Smooth muscle cell (in vitro differentiated cells): ENCODE results near the gene CCDC142. TPM values are rescaled to one million over a fixed set of nuclear protein-coding genes. Genes with fewer than 3 reads are reported as not detected.
A peak's percentile ranks its signal among the peaks of the same experiment; 100 is the strongest.

Experiments used
- DNase-seq: peaks from one replicate; lab custom pipeline; 2025; ENCODE audit not compliant: unreplicated experiment; lab: John Stamatoyannopoulos, UW
- H2AFZ ChIP-seq: fragments of 200-600 bp; sonication (generic); 2 replicates; pipeline ENCODE4 v1.6.0; 2016; ENCODE audit warnings: antibody characterized with exemption, low read depth, mild to moderate bottlenecking
- H3F3A ChIP-seq: fragments of 200-600 bp; sonication (generic); 2 replicates; pipeline ENCODE4 v1.6.0; 2017; ENCODE audit warnings: antibody characterized with exemption, low read depth
- H3K27ac ChIP-seq: fragments of 200-600 bp; sonication (generic); 2 replicates; pipeline ENCODE4 v1.5.1; 2016; ENCODE audit warnings: low read depth, mild to moderate bottlenecking
- H3K27me3 ChIP-seq: fragments of 200-600 bp; sonication (generic); 2 replicates; pipeline ENCODE4 v1.6.1; 2016; ENCODE audit warnings: low read depth, mild to moderate bottlenecking
- H3K36me3 ChIP-seq: fragments of 200-600 bp; sonication (generic); 2 replicates; pipeline ENCODE4 v1.5.1; 2016; ENCODE audit warnings: low read depth
- H3K4me1 ChIP-seq: fragments of 200-600 bp; sonication (generic); 2 replicates; pipeline ENCODE4 v1.5.1; 2016; ENCODE audit warnings: low read depth
- H3K4me2 ChIP-seq: fragments of 200-600 bp; sonication (generic); 2 replicates; pipeline ENCODE4 v1.6.0; 2016; ENCODE audit warnings: mild to moderate bottlenecking
- H3K4me3 ChIP-seq: fragments of 200-600 bp; sonication (generic); 2 replicates; pipeline ENCODE4 v1.5.1; 2016; ENCODE audit warnings: mild to moderate bottlenecking
- H3K79me2 ChIP-seq: fragments of 200-600 bp; sonication (generic); 2 replicates; pipeline ENCODE4 v1.6.0; 2016; ENCODE audit warnings: low read depth, mild to moderate bottlenecking
- H3K9ac ChIP-seq: fragments of 200-600 bp; sonication (generic); 2 replicates; pipeline ENCODE4 v1.6.0; 2016; ENCODE audit warnings: low read depth
- H3K9me3 ChIP-seq: fragments of 200-600 bp; sonication (generic); replicated peaks from 2 replicates; pipeline ENCODE4 v1.5.1; 2016; ENCODE audit warnings: low read depth
- H4K20me1 ChIP-seq: fragments of 200-600 bp; sonication (generic); 2 replicates; pipeline ENCODE4 v1.6.0; 2016; ENCODE audit warnings: low read depth
- CTCF ChIP-seq: fragments of 200-600 bp; sonication (generic); IDR thresholded peaks from 2 replicates; pipeline ENCODE4 v1.5.1; 2017; ENCODE audit warnings: borderline replicate concordance, mild to moderate bottlenecking, antibody characterized with exemption; ENCODE audit not compliant: insufficient read depth, poor library complexity, severe bottlenecking
- WGBS: methylation state at CpG from one replicate; pipeline ENCODE4 v1.1.7; 2016; ENCODE audit warnings: low lambda C conversion rate; 5-methylcytosine and 5-hydroxymethylcytosine counted together
- polyA plus RNA-seq: library from polyadenylated mRNA; unstranded; fragments of >200 nt; fragmentation: Nextera tagmentation; extraction: Ambion mirVana; gene quantifications from 2 replicates; pipeline ENCODE4 v1.2.1, GENCODE V29; 2016
- total RNA-seq: library from RNA; depleted of rRNA; stranded (reverse); fragments of >200 nt; gene quantifications from 2 replicates; pipeline ENCODE4 v1.2.3, GENCODE V29; 2014

Gene CCDC142
- total and polyA plus RNA-seq, 2 experiments from 2014 or later = 5.5 to 7.7 TPM

GRCh38 chr2:74510272-74510671 lies 27.5 kb upstream of the CCDC142 start:
- no peak for DNase-seq
- no peak overlapping the region for H2AFZ ChIP-seq
- H3K36me3 ChIP-seq = no peaks in the 10 kb centered on the region
- TF ChIP-seq CTCF = no peak
- no peaks in the 10 kb centered on the region for H3K9me3 ChIP-seq
- H3K9ac ChIP-seq = no peak overlapping the region
- H3K4me2 ChIP-seq = no peak overlapping the region
- no peak overlapping the region for H3K4me3 ChIP-seq
- H3K27me3 ChIP-seq = peaks cover 57% of the 10 kb centered on the region
- H4K20me1 ChIP-seq = peaks cover 4% of the 10 kb centered on the region
- WGBS = 95% methylated on average over 4 of the region's 4 CpGs
- H3F3A ChIP-seq = peaks cover 5% of the 10 kb centered on the region
- H3K79me2 ChIP-seq = peaks cover 16% of the 10 kb centered on the region
- peaks cover 31% of the 10 kb centered on the region for H3K4me1 ChIP-seq
- no peak overlapping the region for H3K27ac ChIP-seq

GRCh38 chr2:74507926-74508520 lies 25.2 kb upstream of the CCDC142 start:
- Histone ChIP-seq H3K9me3 (no peaks in the 10 kb centered on the region), H3K4me3 (peak overlapping the region; percentile 86), H3K4me2 (peak overlapping the region; percentile 94), H4K20me1 (peaks cover 4% of the 10 kb centered on the region), H3K27ac (peak overlapping the region; percentile 96), H3K4me1 (peaks cover 15% of the 10 kb centered on the region), H3K27me3 (peaks cover 35% of the 10 kb centered on the region), H3K9ac (peak overlapping the region; percentile 96), H2AFZ (peak overlapping the region; percentile 90), H3F3A (peaks cover 10% of the 10 kb centered on the region), H3K79me2 (peaks cover 22% of the 10 kb centered on the region), H3K36me3 (no peaks in the 10 kb centered on the region)
- WGBS = 2% methylated on average over 38 of the region's 38 CpGs
- no peak for TF ChIP-seq CTCF
- no peak for DNase-seq

- Histone ChIP-seq H4K20me1 (peaks cover 4% of the 10 kb centered on the region), H2AFZ (peak within 1 kb of the TSS; percentile 90), H3K4me3 (peak within 1 kb of the TSS; percentile 86), H3K27me3 (peaks cover 28% of the 10 kb centered on the region), H3K36me3 (no peaks in the 10 kb centered on the region), H3K79me2 (peaks cover 22% of the 10 kb centered on the region), H3K4me1 (peaks cover 15% of the 10 kb centered on the region), H3F3A (peaks cover 10% of the 10 kb centered on the region), H3K4me2 (peak within 1 kb of the TSS; percentile 94), H3K9ac (peak within 1 kb of the TSS; percentile 96), H3K9me3 (no peaks in the 10 kb centered on the region), H3K27ac (peak within 1 kb of the TSS; percentile 96)
- peak; percentile 99 for DNase-seq
- peak; percentile 26 for TF ChIP-seq CTCF
- WGBS = 2% methylated on average over 54 of the region's 56 CpGs
These were observed 24.5 kb upstream of the CCDC142 start, which contains the start of gene PCGF1 for GRCh38 chr2:74507145-74507925. Gene PCGF1, minus strand, starts transcription at chr2:74507695. Its CDS starts 27 bp downstream, at chr2:74507668.
